Non-pigmented ciliary epithelial cell (primary cell): ENCODE results near the gene WDR53.
"Not testable (repeated sequence)": the region's sequence is repeated elsewhere in the genome, so short reads cannot be mapped to it uniquely, and the experiment has no call there.

Source experiments
- DNase-seq: peaks from one replicate; pipeline ENCODE4 v3.0.0-alpha.2; 2010; ENCODE audit warnings: low read depth

Gene WDR53

GRCh38 chr3:196558476-196558875 is 9.9 kb downstream of the WDR53 start:
- no peak for DNase-seq

GRCh38 chr3:196557236-196557635 is 11.1 kb downstream of the WDR53 start:
- no peak for DNase-seq

- DNase-seq: no peak
These were observed 13.1 kb downstream of the WDR53 start for GRCh38 chr3:196555295-196555694.

GRCh38 chr3:196554205-196554604 is 14.1 kb downstream of the WDR53 start:
- no peak for DNase-seq

GRCh38 chr3:196553551-196553950 is 14.8 kb downstream of the WDR53 start:
- no peak for DNase-seq

- DNase-seq: no peak
These were observed 16.1 kb downstream of the WDR53 start for GRCh38 chr3:196552253-196552652.

- not testable (repeated sequence) for DNase-seq
These were observed 18.2 kb downstream of the WDR53 start for GRCh38 chr3:196550172-196550571.

GRCh38 chr3:196549312-196549711 is 19.0 kb downstream of the WDR53 start:
- not testable (repeated sequence) for DNase-seq

GRCh38 chr3:196547067-196547466 is 21.3 kb downstream of the WDR53 start:
- DNase-seq: no peak

- DNase-seq: no peak
These were observed 21.8 kb downstream of the WDR53 start for GRCh38 chr3:196546537-196546936.

GRCh38 chr3:196544491-196544992 is 23.8 kb downstream of the WDR53 start:
- no peak for DNase-seq

- DNase-seq: no peak
These were observed 26.5 kb downstream of the WDR53 start for GRCh38 chr3:196541684-196542445.

- DNase-seq: no peak
These were observed 30.9 kb downstream of the WDR53 start for GRCh38 chr3:196537319-196537984.

GRCh38 chr3:196533260-196533681 is 35.1 kb downstream of the WDR53 start:
- no peak for DNase-seq

GRCh38 chr3:196531418-196531817 is 36.9 kb downstream of the WDR53 start:
- DNase-seq: no peak

- DNase-seq: no peak
These were observed 39.6 kb downstream of the WDR53 start for GRCh38 chr3:196528639-196529233.

- no peak for DNase-seq
These were observed 43.2 kb downstream of the WDR53 start for GRCh38 chr3:196525141-196525540.

GRCh38 chr3:196524527-196524926 is 43.8 kb downstream of the WDR53 start:
- no peak for DNase-seq

- no peak for DNase-seq
These were observed 44.5 kb downstream of the WDR53 start for GRCh38 chr3:196523841-196524240.

GRCh38 chr3:196521291-196521690 is 47.1 kb downstream of the WDR53 start:
- not testable (repeated sequence) for DNase-seq

GRCh38 chr3:196519718-196520082 is 48.7 kb downstream of the WDR53 start:
- no peak for DNase-seq

- DNase-seq: no peak
These were observed 49.2 kb downstream of the WDR53 start for GRCh38 chr3:196518966-196519717.
